IMR-90 (cell line): Measurements from ENCODE around the gene ANKRD11. TPM values are rescaled to one million over a fixed set of nuclear protein-coding genes. Genes with fewer than 3 reads are reported as not detected.

Source experiments
- ATAC-seq: fragments of 200-7000 bp; cut with Tn5 transposase; 2 replicates; pipeline ENCODE4 v1.9.1; 2020; ENCODE audit warnings: low read depth, mild to moderate bottlenecking, moderate library complexity
- BruUV-seq: library from RNA; stranded (reverse); fragments of 400-500 nt; replicated peaks from 2 replicates; lab custom pipeline; 2021; lab: Mats Ljungman, UMichigan
- CTCF ChIA-PET: fragments of 300-600 bp; formaldehyde crosslinking; extraction: SDS; loops from one replicate; lab custom pipeline; 2021; ENCODE audit warnings: antibody characterized with exemption; lab: Yijun Ruan, JAX
- POLR2A ChIA-PET: fragments of 300-600 bp; sonication (Branson Sonifier 250); formaldehyde crosslinking; loops from one replicate; lab custom pipeline; 2022; ENCODE audit warnings: antibody characterized with exemption; ENCODE audit not compliant: unreplicated experiment; lab: Charles Lee
- DNase-seq: peaks from one replicate; pipeline ENCODE4 v3.0.0; 2013
- H2AFZ ChIP-seq: replicated peaks from 2 replicates; pipeline ENCODE3; 2013; ENCODE audit warnings: low read length, mild to moderate bottlenecking; ENCODE audit not compliant: poor library complexity
- H2AK5ac ChIP-seq: 2 replicates; pipeline ENCODE4 v1.6.1; 2013; ENCODE audit warnings: low read depth, low read length, inconsistent platforms
- H2AK9ac ChIP-seq: replicated peaks from 2 replicates; pipeline ENCODE3; 2013; ENCODE audit warnings: mild to moderate bottlenecking, low read depth, low read length, moderate library complexity; ENCODE audit not compliant: poor library complexity
- H2BK120ac ChIP-seq: 2 replicates; pipeline ENCODE4 v1.6.1; 2013; ENCODE audit warnings: low read depth, low read length, inconsistent platforms
- H2BK15ac ChIP-seq: 3 replicates; pipeline ENCODE4 v1.6.1; 2013; ENCODE audit warnings: low read depth, low read length, inconsistent platforms
- H2BK20ac ChIP-seq: 2 replicates; pipeline ENCODE4 v1.6.1; 2013; ENCODE audit warnings: low read depth, mild to moderate bottlenecking, inconsistent platforms, low read length, moderate library complexity
- H2BK5ac ChIP-seq: 2 replicates; pipeline ENCODE4 v1.6.1; 2013; ENCODE audit warnings: mild to moderate bottlenecking, low read depth, low read length, inconsistent platforms; ENCODE audit not compliant: poor library complexity, severe bottlenecking
- H3K14ac ChIP-seq: replicated peaks from 2 replicates; pipeline ENCODE4 v1.6.1; 2013; ENCODE audit warnings: low read depth, low read length, inconsistent platforms
- H3K18ac ChIP-seq: 2 replicates; pipeline ENCODE4 v1.6.1; 2013; ENCODE audit warnings: low read depth, low read length, control low read depth
- H3K23ac ChIP-seq: 2 replicates; pipeline ENCODE4 v1.6.1; 2013; ENCODE audit warnings: low read depth, low read length, inconsistent platforms
- H3K27ac ChIP-seq: 2 replicates; pipeline ENCODE4 v1.5.1; 2013; ENCODE audit warnings: mild to moderate bottlenecking, control low read depth, low read length; ENCODE audit not compliant: insufficient read depth
- H3K27me3 ChIP-seq: 2 replicates; pipeline ENCODE4 v1.6.1; 2013; ENCODE audit warnings: low read length; ENCODE audit not compliant: control insufficient read depth, insufficient read depth
- H3K36me3 ChIP-seq: 2 replicates; pipeline ENCODE4 v1.6.1; 2013; ENCODE audit warnings: low read length, mixed read lengths; ENCODE audit not compliant: control insufficient read depth, insufficient read depth
- H3K4ac ChIP-seq: 2 replicates; pipeline ENCODE4 v1.6.1; 2013; ENCODE audit warnings: low read depth, low read length, inconsistent platforms
- H3K4me1 ChIP-seq: 2 replicates; pipeline ENCODE4 v1.6.1; 2013; ENCODE audit warnings: low read length, mixed read lengths; ENCODE audit not compliant: control insufficient read depth, insufficient read depth
- H3K4me2 ChIP-seq: 2 replicates; pipeline ENCODE4 v1.6.1; 2013; ENCODE audit warnings: low read depth, mild to moderate bottlenecking, control low read depth, low read length, moderate library complexity
- H3K4me3 ChIP-seq: 2 replicates; pipeline ENCODE4 v1.5.1; 2013; ENCODE audit warnings: low read depth, mild to moderate bottlenecking, control low read depth, low read length, moderate library complexity; ENCODE audit not compliant: insufficient read depth
- H3K56ac ChIP-seq: 2 replicates; pipeline ENCODE4 v1.6.1; 2013; ENCODE audit warnings: low read length, inconsistent platforms; ENCODE audit not compliant: insufficient read depth; ENCODE audit errors: extremely low read depth
- H3K79me1 ChIP-seq, 2 experiments: 2 replicates each; pipeline ENCODE4 v1.6.1; 2013; ENCODE audit warnings: low read length in 2 of 2, inconsistent platforms in 1 of 2, low read depth in 1 of 2
- H3K9ac ChIP-seq: 2 replicates; pipeline ENCODE4 v1.6.1; 2013; ENCODE audit warnings: low read depth, low read length, control low read depth
- H3K9me1 ChIP-seq: 2 replicates; pipeline ENCODE4 v1.6.1; 2013; ENCODE audit warnings: low read length, inconsistent platforms; ENCODE audit not compliant: insufficient read depth
- H3K9me3 ChIP-seq: 2 replicates; pipeline ENCODE4 v1.6.1; 2013; ENCODE audit warnings: low read length; ENCODE audit not compliant: control insufficient read depth, insufficient read depth
- H4K20me1 ChIP-seq: 2 replicates; pipeline ENCODE4 v1.6.1; 2013; ENCODE audit warnings: low read length, inconsistent platforms; ENCODE audit not compliant: insufficient read depth
- H4K5ac ChIP-seq: 2 replicates; pipeline ENCODE4 v1.6.1; 2013; ENCODE audit warnings: mild to moderate bottlenecking, low read depth, low read length, control low read depth
- H4K8ac ChIP-seq, 2 experiments: 2 replicates each; pipeline ENCODE4 v1.6.1; 2013; ENCODE audit warnings: low read depth in 2 of 2, low read length in 2 of 2, control low read depth in 1 of 2, inconsistent platforms in 1 of 2
- H4K91ac ChIP-seq: 2 replicates; pipeline ENCODE4 v1.6.1; 2013; ENCODE audit warnings: low read depth, low read length, inconsistent platforms; ENCODE audit not compliant: insufficient read depth
- BHLHE40 ChIP-seq: fragments of 150-350 bp; IDR thresholded peaks from 2 replicates; pipeline ENCODE4 v1.6.1; 2016; ENCODE audit warnings: mild to moderate bottlenecking, low read depth, low read length
- CEBPB ChIP-seq: IDR thresholded peaks from 2 replicates; pipeline ENCODE4 v1.6.1; 2012; ENCODE audit warnings: low read depth, low read length, improper control_type of control experiment
- CHD1 ChIP-seq: IDR thresholded peaks from 2 replicates; pipeline ENCODE4 v1.6.1; 2012; ENCODE audit warnings: low read depth, low read length, improper control_type of control experiment
- FOS ChIP-seq: fragments of 150-350 bp; IDR thresholded peaks from 2 replicates; pipeline ENCODE4 v1.6.1; 2016; ENCODE audit warnings: low read depth, low read length
- MAFK ChIP-seq: IDR thresholded peaks from 2 replicates; pipeline ENCODE4 v1.6.1; 2012; ENCODE audit warnings: low read depth, low read length, improper control_type of control experiment
- MAZ ChIP-seq: IDR thresholded peaks from 2 replicates; pipeline ENCODE4 v1.6.1; 2012; ENCODE audit warnings: low read depth, mild to moderate bottlenecking, low read length, improper control_type of control experiment, moderate library complexity, borderline replicate concordance
- MXI1 ChIP-seq: IDR thresholded peaks from 2 replicates; pipeline ENCODE4 v1.6.1; 2012; ENCODE audit warnings: low read depth, mild to moderate bottlenecking, low read length, moderate library complexity, borderline replicate concordance
- NFE2L2 ChIP-seq: fragments of 150-350 bp; IDR thresholded peaks from 2 replicates; pipeline ENCODE4 v1.6.1; 2016; ENCODE audit warnings: low read depth, mild to moderate bottlenecking, low read length
- POLR2A ChIP-seq: IDR thresholded peaks from 2 replicates; pipeline ENCODE4 v1.6.1; 2012; ENCODE audit warnings: mild to moderate bottlenecking, low read depth, low read length
- RAD21 ChIP-seq: IDR thresholded peaks from 2 replicates; pipeline ENCODE4 v1.6.1; 2012; ENCODE audit warnings: low read length, improper control_type of control experiment
- RCOR1 ChIP-seq: IDR thresholded peaks from 2 replicates; pipeline ENCODE4 v1.6.1; 2012; ENCODE audit warnings: mild to moderate bottlenecking, low read length, improper control_type of control experiment; ENCODE audit not compliant: insufficient replicate concordance
- RFX5 ChIP-seq: IDR thresholded peaks from 2 replicates; pipeline ENCODE4 v1.8.0; 2012; ENCODE audit warnings: low read depth, mild to moderate bottlenecking, low read length, moderate library complexity
- SMC3 ChIP-seq: fragments of 150-350 bp; IDR thresholded peaks from 2 replicates; pipeline ENCODE4 v1.6.1; 2016; ENCODE audit warnings: low read depth, mild to moderate bottlenecking, antibody characterized with exemption, low read length, moderate library complexity
- WGBS, 2 experiments: methylation state at CpG; one replicate each; pipeline versions ENCODE4 v1.1.5 to v1.1.7; 2013; ENCODE audit warnings: missing lambda C conversion rate in 2 of 2; ENCODE audit not compliant: insufficient read length in 1 of 2; ENCODE audit errors: extremely low coverage in 2 of 2; 5-methylcytosine and 5-hydroxymethylcytosine counted together
- dilution Hi-C: fragments of 300-500 bp; cut with HindIII; formaldehyde crosslinking; loops from one replicate; pipeline ENCODE4 v1.14.3; 2018; ENCODE audit warnings: low sequenced_read_pairs; ENCODE audit not compliant: unreplicated experiment
- in situ Hi-C: fragments of 300-500 bp; cut with MboI; formaldehyde crosslinking; loops from 3 replicates; pipeline ENCODE4 v1.14.3; 2019; ENCODE audit warnings: low sequenced_read_pairs, inconsistent platforms, mixed read lengths
- intact Hi-C: fragments of 100-400 bp; cut with micrococcal nuclease; formaldehyde crosslinking; loops from 2 replicates; pipeline ENCODE4 v1.10.0; 2022
- polyA plus RNA-seq, 3 experiments: library from polyadenylated mRNA; depleted of rRNA; stranded (reverse); fragments of >200 nt; gene quantifications; 2 replicates each; pipeline ENCODE4 v1.2.3, GENCODE V29; 2012; ENCODE audit warnings: low replicate concordance in 1 of 3
- total RNA-seq: library from RNA; depleted of rRNA; stranded (reverse); fragments of >200 nt; gene quantifications from 2 replicates; pipeline ENCODE4 v1.2.3, GENCODE V29; 2012
- TF ChIP-seq, protein P1 (sequence below): conservative IDR thresholded peaks from 2 replicates; pipeline ENCODE4 v1.5.1; 2012; ENCODE audit warnings: mild to moderate bottlenecking, low read depth, low read length, improper control_type of control experiment
- TF ChIP-seq, protein P2 (sequence below): fragments of 150-350 bp; IDR thresholded peaks from 2 replicates; pipeline ENCODE4 v1.6.1; 2017; ENCODE audit warnings: mild to moderate bottlenecking, antibody characterized with exemption, low read length, low read depth
- TF ChIP-seq, protein P3 (sequence below): fragments of 150-350 bp; IDR thresholded peaks from 2 replicates; pipeline ENCODE4 v1.6.1; 2016; ENCODE audit warnings: low read depth, mild to moderate bottlenecking, low read length, moderate library complexity, borderline replicate concordance

The ANKRD11 gene
- total and polyA plus RNA-seq, 2 of the 4 experiments (the other 2 are of a cell fraction): 46.8 to 71.9 TPM

DNA sequence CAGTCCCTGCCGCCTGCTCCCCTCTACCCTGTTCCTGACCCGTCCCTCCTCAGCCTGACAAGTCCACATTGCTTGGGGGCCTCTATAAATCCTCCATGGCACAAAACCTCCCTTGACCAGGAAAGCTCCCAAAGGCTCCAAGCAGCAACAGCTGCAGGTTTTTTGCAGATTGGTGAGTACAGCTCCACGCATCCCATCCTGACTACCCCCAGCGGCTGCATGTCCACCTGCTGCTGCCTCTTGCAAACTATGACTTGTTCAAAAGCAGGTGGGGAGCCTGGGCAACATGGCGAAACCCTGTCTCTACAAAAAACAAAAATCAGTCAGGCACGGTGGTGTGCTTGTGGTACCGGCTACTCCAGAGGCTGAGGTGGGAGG is 122.8 kb downstream of the ANKRD11 start:
- no peak for TF ChIP-seq POLR2A
- TF ChIP-seq SMC3: no peak
- no peak for TF ChIP-seq NFE2L2
- TF ChIP-seq BHLHE40: no peak
- no peak for TF ChIP-seq MAZ
- no peak for TF ChIP-seq MAFK
- TF ChIP-seq, protein P1, sequence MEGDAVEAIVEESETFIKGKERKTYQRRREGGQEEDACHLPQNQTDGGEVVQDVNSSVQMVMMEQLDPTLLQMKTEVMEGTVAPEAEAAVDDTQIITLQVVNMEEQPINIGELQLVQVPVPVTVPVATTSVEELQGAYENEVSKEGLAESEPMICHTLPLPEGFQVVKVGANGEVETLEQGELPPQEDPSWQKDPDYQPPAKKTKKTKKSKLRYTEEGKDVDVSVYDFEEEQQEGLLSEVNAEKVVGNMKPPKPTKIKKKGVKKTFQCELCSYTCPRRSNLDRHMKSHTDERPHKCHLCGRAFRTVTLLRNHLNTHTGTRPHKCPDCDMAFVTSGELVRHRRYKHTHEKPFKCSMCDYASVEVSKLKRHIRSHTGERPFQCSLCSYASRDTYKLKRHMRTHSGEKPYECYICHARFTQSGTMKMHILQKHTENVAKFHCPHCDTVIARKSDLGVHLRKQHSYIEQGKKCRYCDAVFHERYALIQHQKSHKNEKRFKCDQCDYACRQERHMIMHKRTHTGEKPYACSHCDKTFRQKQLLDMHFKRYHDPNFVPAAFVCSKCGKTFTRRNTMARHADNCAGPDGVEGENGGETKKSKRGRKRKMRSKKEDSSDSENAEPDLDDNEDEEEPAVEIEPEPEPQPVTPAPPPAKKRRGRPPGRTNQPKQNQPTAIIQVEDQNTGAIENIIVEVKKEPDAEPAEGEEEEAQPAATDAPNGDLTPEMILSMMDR: no peak
- no peak for TF ChIP-seq FOS
- no peak for TF ChIP-seq RAD21
- TF ChIP-seq MXI1: no peak
- TF ChIP-seq CHD1: no peak
- TF ChIP-seq RFX5: no peak
- no peak for TF ChIP-seq RCOR1
- TF ChIP-seq, protein P2, sequence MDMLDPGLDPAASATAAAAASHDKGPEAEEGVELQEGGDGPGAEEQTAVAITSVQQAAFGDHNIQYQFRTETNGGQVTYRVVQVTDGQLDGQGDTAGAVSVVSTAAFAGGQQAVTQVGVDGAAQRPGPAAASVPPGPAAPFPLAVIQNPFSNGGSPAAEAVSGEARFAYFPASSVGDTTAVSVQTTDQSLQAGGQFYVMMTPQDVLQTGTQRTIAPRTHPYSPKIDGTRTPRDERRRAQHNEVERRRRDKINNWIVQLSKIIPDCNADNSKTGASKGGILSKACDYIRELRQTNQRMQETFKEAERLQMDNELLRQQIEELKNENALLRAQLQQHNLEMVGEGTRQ: no peak
- TF ChIP-seq, protein P3, sequence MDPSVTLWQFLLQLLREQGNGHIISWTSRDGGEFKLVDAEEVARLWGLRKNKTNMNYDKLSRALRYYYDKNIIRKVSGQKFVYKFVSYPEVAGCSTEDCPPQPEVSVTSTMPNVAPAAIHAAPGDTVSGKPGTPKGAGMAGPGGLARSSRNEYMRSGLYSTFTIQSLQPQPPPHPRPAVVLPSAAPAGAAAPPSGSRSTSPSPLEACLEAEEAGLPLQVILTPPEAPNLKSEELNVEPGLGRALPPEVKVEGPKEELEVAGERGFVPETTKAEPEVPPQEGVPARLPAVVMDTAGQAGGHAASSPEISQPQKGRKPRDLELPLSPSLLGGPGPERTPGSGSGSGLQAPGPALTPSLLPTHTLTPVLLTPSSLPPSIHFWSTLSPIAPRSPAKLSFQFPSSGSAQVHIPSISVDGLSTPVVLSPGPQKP: no peak
- no peak for TF ChIP-seq CEBPB
- no peak overlapping the region for H3K4ac ChIP-seq
- H3K27me3 ChIP-seq: no peaks in the 10 kb centered on the region
- no TSS peak for BruUV-seq
- in situ Hi-C loops (no loop called here), dilution Hi-C loops (no loop called here), intact Hi-C loops (no loop called here)
- no peak overlapping the region for H2BK15ac ChIP-seq
- H4K8ac ChIP-seq: no peak overlapping the region
- H3K36me3 ChIP-seq: peaks cover 8% of the 10 kb centered on the region; the same call in 1 of the 2 replicates
- ChIA-PET POLR2A (no interaction called here), CTCF (no interaction called here)
- H3K23ac ChIP-seq: no peak overlapping the region
- ATAC-seq (no peak), DNase-seq (no peak)
- no peak overlapping the region for H2AK9ac ChIP-seq
- no peak overlapping the region for H3K4me2 ChIP-seq
- H2AFZ ChIP-seq: no peak overlapping the region
- peaks cover 70% of the 10 kb centered on the region for H3K9me1 ChIP-seq
- no peak overlapping the region for H3K14ac ChIP-seq
- peaks cover 21 to 87% of the 10 kb centered on the region in 2 experiments for H3K79me1 ChIP-seq
- H3K18ac ChIP-seq: no peak overlapping the region
- no peaks in the 10 kb centered on the region for H3K9me3 ChIP-seq
- H4K20me1 ChIP-seq: peaks cover 99% of the 10 kb centered on the region
- no peak overlapping the region for H3K4me3 ChIP-seq
- no peak overlapping the region for H2BK120ac ChIP-seq
- H3K56ac ChIP-seq: no peak overlapping the region
- H3K27ac ChIP-seq: no peak overlapping the region
- peaks cover 36% of the 10 kb centered on the region for H3K4me1 ChIP-seq
- H2AK5ac ChIP-seq: no peak overlapping the region
- no peak overlapping the region for H4K5ac ChIP-seq
- H2BK5ac ChIP-seq: no peak overlapping the region
- 100% methylated on average over 3 of the region's 7 CpGs; no CpG with 5 or more reads in 1 of the 2 experiments for WGBS, 2 experiments
- no peak overlapping the region for H4K91ac ChIP-seq
- H3K9ac ChIP-seq: no peak overlapping the region
- H2BK20ac ChIP-seq: no peak overlapping the region
